ENCODE results near the gene FUT1. TPM values are rescaled to one million over a fixed set of nuclear protein-coding genes. Genes with fewer than 3 reads are reported as not detected.

Gene FUT1
- total and polyA plus RNA-seq, 9 of the 15 experiments (the other 6 are each of a cell fraction or from before 2014, with no cell fraction given), result 2.3 to 18.5 (median 8.8) TPM

DNA sequence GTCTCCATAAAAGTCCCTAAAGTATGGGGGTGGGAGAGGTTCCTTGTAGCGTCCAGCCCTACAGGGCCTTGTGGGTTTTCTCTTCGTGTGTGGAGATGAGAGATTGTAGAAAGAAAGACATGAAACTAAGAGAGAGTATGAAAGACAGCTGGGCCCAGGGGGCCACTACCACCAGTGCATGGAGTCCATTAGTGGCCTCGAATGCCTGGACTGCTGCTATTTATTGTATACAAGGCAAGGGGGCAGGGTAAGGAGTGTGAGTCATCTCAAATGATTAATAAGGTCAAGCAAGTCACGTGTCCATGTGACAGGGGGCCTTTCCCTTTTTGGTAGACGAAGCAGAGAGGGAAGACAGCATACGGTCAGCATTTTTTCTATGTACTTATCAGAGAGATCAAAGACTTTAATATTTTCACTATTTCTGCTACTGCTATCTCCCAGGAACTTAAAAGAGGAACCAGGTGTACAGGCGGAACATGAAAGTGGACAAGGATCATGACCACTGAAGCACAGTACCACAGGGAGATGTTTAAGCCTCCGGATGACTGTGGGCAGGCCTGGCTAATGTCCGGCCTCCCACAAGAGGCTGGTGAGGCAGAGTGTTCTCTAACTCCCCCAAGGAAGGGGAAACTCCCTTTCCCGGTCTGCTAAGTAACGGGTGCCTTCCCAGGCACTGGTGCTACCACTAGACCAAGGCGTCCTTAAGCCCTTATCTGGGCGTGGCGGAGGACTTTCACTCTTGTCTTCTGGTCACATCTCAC is 28.4 kb upstream of the FUT1 start (continued):
- TF ChIP-seq, protein P1, sequence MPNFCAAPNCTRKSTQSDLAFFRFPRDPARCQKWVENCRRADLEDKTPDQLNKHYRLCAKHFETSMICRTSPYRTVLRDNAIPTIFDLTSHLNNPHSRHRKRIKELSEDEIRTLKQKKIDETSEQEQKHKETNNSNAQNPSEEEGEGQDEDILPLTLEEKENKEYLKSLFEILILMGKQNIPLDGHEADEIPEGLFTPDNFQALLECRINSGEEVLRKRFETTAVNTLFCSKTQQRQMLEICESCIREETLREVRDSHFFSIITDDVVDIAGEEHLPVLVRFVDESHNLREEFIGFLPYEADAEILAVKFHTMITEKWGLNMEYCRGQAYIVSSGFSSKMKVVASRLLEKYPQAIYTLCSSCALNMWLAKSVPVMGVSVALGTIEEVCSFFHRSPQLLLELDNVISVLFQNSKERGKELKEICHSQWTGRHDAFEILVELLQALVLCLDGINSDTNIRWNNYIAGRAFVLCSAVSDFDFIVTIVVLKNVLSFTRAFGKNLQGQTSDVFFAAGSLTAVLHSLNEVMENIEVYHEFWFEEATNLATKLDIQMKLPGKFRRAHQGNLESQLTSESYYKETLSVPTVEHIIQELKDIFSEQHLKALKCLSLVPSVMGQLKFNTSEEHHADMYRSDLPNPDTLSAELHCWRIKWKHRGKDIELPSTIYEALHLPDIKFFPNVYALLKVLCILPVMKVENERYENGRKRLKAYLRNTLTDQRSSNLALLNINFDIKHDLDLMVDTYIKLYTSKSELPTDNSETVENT (CRISPR knock-in tag; IDR thresholded peaks at IDR 0.05), result no peak
- TF ChIP-seq ZEB2 (IDR thresholded peaks at IDR 0.05) (peak; percentile 93), NFE2L1 (tag; IDR thresholded peaks at IDR 0.05; ENCODE audit: borderline replicate concordance, low read depth) (no peak), PCBP1 (IDR thresholded peaks at IDR 0.05; ENCODE audit: low read depth, low read length, poor library complexity, severe bottlenecking) (no peak), EP400 (IDR thresholded peaks at IDR 0.05) (peak; percentile 67), ZKSCAN3 (CRISPR knock-in tag; IDR thresholded peaks at IDR 0.05) (no peak), HDAC3 (IDR thresholded peaks at IDR 0.05; ENCODE audit: borderline replicate concordance, partially characterized antibody) (peak; percentile 53), POLR3A (IDR thresholded peaks at IDR 0.05; ENCODE audit: borderline replicate concordance, extremely low read depth, insufficient read depth, insufficient read length) (no peak), BCOR (IDR thresholded peaks at IDR 0.05) (peak; percentile 28; the same call in 1 of the 2 replicates), NR2F6 (CRISPR knock-in tag; IDR thresholded peaks at IDR 0.05) (no peak), CBX1 (IDR thresholded peaks at IDR 0.05; ENCODE audit: low read depth) (0 out of 2 replicates have a peak, but pooled peaks have one; percentile 60), HEY1 (CRISPR knock-in tag; IDR thresholded peaks at IDR 0.05; ENCODE audit: borderline replicate concordance) (no peak), ZNF224 (CRISPR knock-in tag; IDR thresholded peaks at IDR 0.05) (no peak), ZNF766 (CRISPR knock-in tag; conservative IDR thresholded peaks at IDR 0.05) (peak; percentile 81), ZNF583 (CRISPR knock-in tag; IDR thresholded peaks at IDR 0.05) (no peak), TAF1 (IDR thresholded peaks at IDR 0.05; ENCODE audit: control insufficient read depth, extremely low read depth, insufficient read depth, low read length, severe bottlenecking) (no peak), ZNF668 (CRISPR knock-in tag; IDR thresholded peaks at IDR 0.05) (no peak), ZNF764 (CRISPR knock-in tag; IDR thresholded peaks at IDR 0.05; ENCODE audit: low read depth) (no peak), RBM39 (optimal IDR thresholded peaks at IDR 0.05; ENCODE audit: low read depth, low read length) (no peak)
- TF ChIP-seq, protein P2, sequence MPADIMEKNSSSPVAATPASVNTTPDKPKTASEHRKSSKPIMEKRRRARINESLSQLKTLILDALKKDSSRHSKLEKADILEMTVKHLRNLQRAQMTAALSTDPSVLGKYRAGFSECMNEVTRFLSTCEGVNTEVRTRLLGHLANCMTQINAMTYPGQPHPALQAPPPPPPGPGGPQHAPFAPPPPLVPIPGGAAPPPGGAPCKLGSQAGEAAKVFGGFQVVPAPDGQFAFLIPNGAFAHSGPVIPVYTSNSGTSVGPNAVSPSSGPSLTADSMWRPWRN (IDR thresholded peaks at IDR 0.05; ENCODE audit: low read depth), result no peak
- TF ChIP-seq, protein P3, sequence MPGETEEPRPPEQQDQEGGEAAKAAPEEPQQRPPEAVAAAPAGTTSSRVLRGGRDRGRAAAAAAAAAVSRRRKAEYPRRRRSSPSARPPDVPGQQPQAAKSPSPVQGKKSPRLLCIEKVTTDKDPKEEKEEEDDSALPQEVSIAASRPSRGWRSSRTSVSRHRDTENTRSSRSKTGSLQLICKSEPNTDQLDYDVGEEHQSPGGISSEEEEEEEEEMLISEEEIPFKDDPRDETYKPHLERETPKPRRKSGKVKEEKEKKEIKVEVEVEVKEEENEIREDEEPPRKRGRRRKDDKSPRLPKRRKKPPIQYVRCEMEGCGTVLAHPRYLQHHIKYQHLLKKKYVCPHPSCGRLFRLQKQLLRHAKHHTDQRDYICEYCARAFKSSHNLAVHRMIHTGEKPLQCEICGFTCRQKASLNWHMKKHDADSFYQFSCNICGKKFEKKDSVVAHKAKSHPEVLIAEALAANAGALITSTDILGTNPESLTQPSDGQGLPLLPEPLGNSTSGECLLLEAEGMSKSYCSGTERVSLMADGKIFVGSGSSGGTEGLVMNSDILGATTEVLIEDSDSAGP (CRISPR knock-in tag; IDR thresholded peaks at IDR 0.05), result no peak
- TF ChIP-seq, protein P4, sequence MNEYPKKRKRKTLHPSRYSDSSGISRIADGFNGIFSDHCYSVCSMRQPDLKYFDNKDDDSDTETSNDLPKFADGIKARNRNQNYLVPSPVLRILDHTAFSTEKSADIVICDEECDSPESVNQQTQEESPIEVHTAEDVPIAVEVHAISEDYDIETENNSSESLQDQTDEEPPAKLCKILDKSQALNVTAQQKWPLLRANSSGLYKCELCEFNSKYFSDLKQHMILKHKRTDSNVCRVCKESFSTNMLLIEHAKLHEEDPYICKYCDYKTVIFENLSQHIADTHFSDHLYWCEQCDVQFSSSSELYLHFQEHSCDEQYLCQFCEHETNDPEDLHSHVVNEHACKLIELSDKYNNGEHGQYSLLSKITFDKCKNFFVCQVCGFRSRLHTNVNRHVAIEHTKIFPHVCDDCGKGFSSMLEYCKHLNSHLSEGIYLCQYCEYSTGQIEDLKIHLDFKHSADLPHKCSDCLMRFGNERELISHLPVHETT (CRISPR knock-in tag; conservative IDR thresholded peaks at IDR 0.05 in 1 of 2, IDR thresholded peaks at IDR 0.05 in 1 of 2), result 0 out of 4 replicates have a peak, but pooled peaks of 1 of the 2 experiments have one; percentile 30

All from K562 (cell line).